Pons (tissue), 1 donor: ENCODE measurements around the gene TLR9.

Experiments
- DNase-seq: peaks from one replicate; pipeline ENCODE4 v3.0.0-alpha.2; 2016; ENCODE audit warnings: low spot score

TLR9 gene

DNA sequence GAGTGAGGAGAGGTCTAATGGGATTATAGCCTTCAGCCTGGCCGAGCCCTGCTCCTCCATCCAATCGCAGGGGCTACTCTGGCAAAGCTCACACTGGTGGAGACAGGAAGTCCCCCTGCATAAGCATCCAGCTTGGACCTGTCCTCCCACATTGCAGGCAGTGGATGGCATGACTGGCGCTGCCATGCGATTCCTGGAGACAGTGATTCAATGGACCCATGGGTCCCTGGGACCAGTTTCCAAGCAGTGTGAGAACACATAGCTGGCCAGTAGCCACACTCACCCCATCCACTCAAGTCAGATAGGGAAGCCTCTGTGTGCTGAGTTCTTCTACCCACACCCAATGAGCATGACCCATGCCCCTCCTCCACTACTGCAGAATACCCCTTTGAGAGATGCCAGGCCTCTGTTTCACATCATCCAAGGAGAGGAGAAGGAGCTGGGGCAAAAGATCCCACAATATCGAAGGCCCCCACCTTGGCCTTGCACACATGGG is 53.1 kb downstream of the TLR9 start:
- peak; percentile 86 for DNase-seq

DNA sequence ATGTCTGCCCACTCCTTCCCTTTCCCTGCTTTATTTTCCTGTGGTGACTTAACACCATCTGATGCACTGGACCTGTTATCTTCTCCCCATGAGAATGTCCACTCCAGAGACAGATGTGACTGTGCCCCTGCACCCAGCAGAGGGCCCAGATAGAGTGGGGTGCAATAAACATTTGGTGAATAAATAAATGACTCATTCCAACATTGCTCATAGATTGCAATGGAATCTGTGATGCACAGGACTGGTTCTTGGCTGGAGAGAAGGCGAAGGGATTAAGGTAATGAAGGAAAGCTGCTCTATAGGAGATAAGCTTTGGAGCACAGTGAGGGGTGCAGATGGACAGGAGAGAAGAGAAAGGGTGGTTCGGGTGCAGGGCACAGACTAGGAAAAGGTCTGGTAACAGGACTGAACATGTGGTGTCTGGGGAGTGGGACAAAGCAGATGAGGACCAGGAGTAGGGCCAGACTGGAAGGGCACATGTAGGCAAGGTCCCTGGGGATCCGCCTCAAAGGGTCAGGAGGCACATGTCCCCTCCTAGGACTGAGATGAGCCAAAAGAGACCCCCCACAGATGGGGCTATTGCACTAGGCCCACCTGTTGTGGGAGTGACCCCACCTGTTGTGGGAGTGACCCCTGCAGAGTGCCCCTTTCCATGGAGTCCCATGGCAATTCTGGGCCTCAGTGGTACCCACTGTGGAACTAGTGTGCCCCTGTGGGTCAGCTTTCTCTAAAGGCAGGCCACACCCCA is 53.8 kb downstream of the TLR9 start:
- DNase-seq: no peak
